ENCODE measurements around the gene R3HDM4.
"Not testable (repeated sequence)": the region's sequence is repeated elsewhere in the genome, so short reads cannot be mapped to it uniquely, and the experiment has no call there.

The R3HDM4 gene

DNA sequence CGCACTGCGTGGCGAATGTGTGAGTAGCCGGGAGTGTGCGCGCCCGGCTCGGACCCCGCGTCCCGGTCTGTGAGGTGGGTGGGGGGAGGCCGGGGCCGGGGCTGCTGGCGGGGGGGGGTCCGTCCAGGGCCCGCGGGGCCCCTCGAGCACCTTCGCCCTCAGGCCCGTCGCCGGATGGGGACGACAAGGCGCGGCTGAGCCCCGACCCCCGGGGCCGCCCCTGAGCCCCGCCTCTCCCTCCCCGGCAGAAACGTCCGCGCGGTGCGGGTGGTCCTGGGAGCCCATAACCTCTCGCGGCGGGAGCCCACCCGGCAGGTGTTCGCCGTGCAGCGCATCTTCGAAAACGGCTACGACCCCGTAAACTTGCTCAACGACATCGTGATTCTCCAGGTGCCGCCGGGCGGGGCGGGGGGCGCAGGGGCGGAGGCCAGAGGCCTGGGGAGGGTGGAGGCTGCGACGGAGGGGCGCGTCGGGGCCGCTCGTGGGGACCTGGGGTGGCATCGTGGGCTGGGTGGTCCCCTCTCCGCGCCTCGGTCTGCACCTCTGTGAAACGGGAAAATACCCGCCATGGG is 59.9 kb downstream of the R3HDM4 start:
- DNase-seq = no peak

DNA sequence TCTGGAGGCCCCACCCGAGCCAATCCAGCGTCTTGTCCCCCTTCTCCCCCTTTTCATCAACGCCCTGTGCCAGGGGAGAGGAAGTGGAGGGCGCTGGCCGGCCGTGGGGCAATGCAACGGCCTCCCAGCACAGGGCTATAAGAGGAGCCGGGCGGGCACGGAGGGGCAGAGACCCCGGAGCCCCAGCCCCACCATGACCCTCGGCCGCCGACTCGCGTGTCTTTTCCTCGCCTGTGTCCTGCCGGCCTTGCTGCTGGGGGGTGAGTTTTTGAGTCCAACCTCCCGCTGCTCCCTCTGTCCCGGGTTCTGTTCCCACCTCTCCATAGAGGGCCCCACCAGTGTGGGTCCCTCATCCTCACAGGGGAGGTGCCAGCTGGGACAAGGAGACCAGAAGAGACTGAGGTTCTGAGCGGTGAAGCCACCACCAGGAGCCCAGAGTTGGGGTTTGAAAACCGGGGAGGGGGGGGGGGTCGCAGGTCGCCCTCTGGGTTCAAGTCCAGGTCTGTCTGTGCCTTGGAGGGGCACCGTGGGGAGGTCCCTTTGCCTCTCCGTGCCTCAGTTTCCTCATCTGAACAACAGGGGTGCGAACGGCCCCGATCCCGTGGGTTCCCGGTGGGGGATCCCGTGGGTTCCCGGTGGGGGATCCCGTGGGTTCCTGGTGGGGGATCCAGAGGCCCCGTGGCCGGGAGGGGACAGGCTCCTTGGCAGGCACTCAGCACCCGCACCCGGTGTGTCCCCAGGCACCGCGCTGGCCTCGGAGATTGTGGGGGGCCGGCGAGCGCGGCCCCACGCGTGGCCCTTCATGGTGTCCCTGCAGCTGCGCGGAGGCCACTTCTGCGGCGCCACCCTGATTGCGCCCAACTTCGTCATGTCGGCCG is 60.6 kb downstream of the R3HDM4 start, which contains the start of gene ELANE:
ELANE (plus strand) TSS at position 168 of the 878 bp plus-strand sequence; CDS start at position 194, 26 bp downstream.
- DNase-seq = no peak

- no peak for DNase-seq
Measured at GRCh38 chr19:850979-851335, 62.1 kb downstream of the R3HDM4 start.

- peak; percentile 52 to 76 for DNase-seq
Measured at GRCh38 chr19:850221-850978, 62.6 kb downstream of the R3HDM4 start.

GRCh38 chr19:849195-849594 is 63.8 kb downstream of the R3HDM4 start:
- DNase-seq = not testable (repeated sequence)

DNA sequence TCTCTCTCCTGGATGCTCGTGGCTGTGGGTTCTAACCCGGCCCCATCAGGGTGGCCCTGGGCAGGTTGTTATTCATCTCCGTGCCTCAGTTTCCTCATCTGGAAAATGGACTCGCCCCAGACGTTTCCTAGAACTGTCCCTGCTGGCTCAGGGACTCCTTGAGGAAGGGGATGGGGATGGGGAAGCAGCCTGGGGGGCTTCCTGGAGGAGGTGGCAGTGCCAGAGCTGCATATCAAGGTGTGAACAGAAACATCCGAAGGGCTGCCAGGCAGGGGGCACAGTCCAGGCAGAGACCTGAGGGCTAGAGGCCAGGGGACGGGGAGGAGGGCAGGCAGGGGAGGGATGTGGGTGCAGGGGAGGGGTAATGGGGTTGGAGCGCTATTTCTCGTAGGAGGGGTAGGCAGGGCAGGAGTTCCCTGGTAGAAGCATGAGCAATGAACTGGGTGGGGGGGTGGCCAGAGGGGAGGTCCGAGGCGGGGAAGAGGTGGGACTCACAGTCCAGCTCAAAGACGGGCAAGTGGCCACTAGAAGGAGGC is 64.6 kb downstream of the R3HDM4 start:
- DNase-seq = no peak

Data from NCI-H524 (cell line).